Activated naive CD8-positive, alpha-beta T cell treated with anti-CD3 and anti-CD28 coated beads, Interleukin-2, amount 10 ng/mL, durations not matched to agents 7 days and 5 days (primary cell): ENCODE results near the gene POT1. TPM values are rescaled to one million over a fixed set of nuclear protein-coding genes. Genes with fewer than 3 reads are reported as not detected.
"Not testable (repeated sequence)": the region's sequence is repeated elsewhere in the genome, so short reads cannot be mapped to it uniquely, and the experiment has no call there.

Source experiments
- ATAC-seq: fragments of 150-1000 bp; cut with Tn5 transposase; one replicate; pipeline ENCODE4 v1.10.0; 2021; ENCODE audit warnings: low read depth, moderate library complexity
- POLR2A ChIA-PET: fragments of 350-600 bp; sonication (Branson Sonifier 250); formaldehyde crosslinking; loops from one replicate; lab custom pipeline; 2021; ENCODE audit warnings: antibody characterized with exemption; lab: Charles Lee
- DNase-seq: peaks from one replicate; pipeline ENCODE4 v3.0.0; 2021
- H3K27ac Mint-ChIP-seq: one replicate; pipeline ENCODE4 v1.8.0; 2022; ENCODE audit warnings: mild to moderate bottlenecking, mixed read lengths
- H3K27me3 Mint-ChIP-seq: one replicate; pipeline ENCODE4 v1.8.0; 2022; ENCODE audit warnings: mild to moderate bottlenecking, moderate library complexity, mixed read lengths
- H3K36me3 Mint-ChIP-seq: one replicate; pipeline ENCODE4 v1.8.0; 2021; ENCODE audit warnings: mild to moderate bottlenecking, mixed read lengths
- H3K4me1 Mint-ChIP-seq: one replicate; pipeline ENCODE4 v1.8.0; 2021; ENCODE audit warnings: mixed read lengths
- H3K4me3 Mint-ChIP-seq: one replicate; pipeline ENCODE4 v1.8.0; 2022; ENCODE audit warnings: mild to moderate bottlenecking, moderate library complexity, mixed read lengths
- H3K9me3 Mint-ChIP-seq: one replicate; pipeline ENCODE4 v1.8.0; 2021; ENCODE audit warnings: mixed read lengths
- total RNA-seq, 2 experiments: library from RNA; stranded (reverse); gene quantifications; one replicate each; pipeline ENCODE4 v1.2.3, GENCODE V29; 2021

POT1 gene
- total RNA-seq: 10 to 100 TPM; 36.3 to 39.1 TPM

- POLR2A ChIA-PET: interaction anchor here (0.7 kb wide), 1 partner anchor 1180 kb away, joined by 3 read pairs; no protein-coding TSS in a partner anchor
- H3K9me3 Mint-ChIP-seq: no peaks in the 10 kb centered on the region
- peak within 1 kb of the TSS; percentile 92 for H3K4me3 Mint-ChIP-seq
- H3K27me3 Mint-ChIP-seq: peaks cover 2% of the 10 kb centered on the region
- DNase-seq (peak; percentile 94), ATAC-seq (peak; percentile 99)
- peak within 1 kb of the TSS; percentile 84 for H3K27ac Mint-ChIP-seq
- H3K36me3 Mint-ChIP-seq: peaks cover 17% of the 10 kb centered on the region
- peaks cover 23% of the 10 kb centered on the region for H3K4me1 Mint-ChIP-seq
Observed at GRCh38 chr7:124929467-124930172, at the start of gene POT1. Gene POT1 (minus strand): TSS chr7:124929825. CDS start chr7:124897173, 32,652 bp downstream.

GRCh38 chr7:124975131-124975530, 45.5 kb upstream of the POT1 start:
- H3K4me1 Mint-ChIP-seq, H3K27ac Mint-ChIP-seq, POLR2A ChIA-PET, H3K36me3 Mint-ChIP-seq, H3K27me3 Mint-ChIP-seq, H3K4me3 Mint-ChIP-seq, ATAC-seq, DNase-seq: not testable (repeated sequence)
- peaks cover 12% of the 10 kb centered on the region for H3K9me3 Mint-ChIP-seq

GRCh38 chr7:124965553-124965952, 35.9 kb upstream of the POT1 start:
- DNase-seq: no peak
- H3K27me3 Mint-ChIP-seq: no peaks in the 10 kb centered on the region
- H3K36me3 Mint-ChIP-seq: no peaks in the 10 kb centered on the region
- no peak overlapping the region for H3K27ac Mint-ChIP-seq
- no peaks in the 10 kb centered on the region for H3K4me1 Mint-ChIP-seq
- ATAC-seq: no peak
- H3K4me3 Mint-ChIP-seq: no peak overlapping the region
- H3K9me3 Mint-ChIP-seq: no peaks in the 10 kb centered on the region
- POLR2A ChIA-PET: no interaction called here

- H3K36me3 Mint-ChIP-seq: no peaks in the 10 kb centered on the region
- no peak overlapping the region for H3K27ac Mint-ChIP-seq
- DNase-seq: no peak
- H3K9me3 Mint-ChIP-seq: peaks cover 6% of the 10 kb centered on the region
- H3K4me3 Mint-ChIP-seq: no peak overlapping the region
- no peak for ATAC-seq
- no peaks in the 10 kb centered on the region for H3K4me1 Mint-ChIP-seq
- POLR2A ChIA-PET: no interaction called here
- no peaks in the 10 kb centered on the region for H3K27me3 Mint-ChIP-seq
Observed at GRCh38 chr7:124959676-124960075, 30.1 kb upstream of the POT1 start.

GRCh38 chr7:124957952-124958351, 28.3 kb upstream of the POT1 start:
- H3K27ac Mint-ChIP-seq, H3K9me3 Mint-ChIP-seq, H3K36me3 Mint-ChIP-seq, POLR2A ChIA-PET, H3K4me3 Mint-ChIP-seq, H3K27me3 Mint-ChIP-seq, ATAC-seq, DNase-seq, H3K4me1 Mint-ChIP-seq: not testable (repeated sequence)

- peaks cover 2% of the 10 kb centered on the region for H3K27me3 Mint-ChIP-seq
- peaks cover 6% of the 10 kb centered on the region for H3K9me3 Mint-ChIP-seq
- no peak overlapping the region for H3K27ac Mint-ChIP-seq
- ATAC-seq: no peak
- POLR2A ChIA-PET: no interaction called here
- no peaks in the 10 kb centered on the region for H3K4me1 Mint-ChIP-seq
- H3K4me3 Mint-ChIP-seq: no peak overlapping the region
- no peak for DNase-seq
- H3K36me3 Mint-ChIP-seq: no peaks in the 10 kb centered on the region
Observed at GRCh38 chr7:124956160-124956559, 26.5 kb upstream of the POT1 start.

GRCh38 chr7:124954790-124955189, 25.2 kb upstream of the POT1 start:
- H3K4me1 Mint-ChIP-seq: no peaks in the 10 kb centered on the region
- no peak overlapping the region for H3K4me3 Mint-ChIP-seq
- H3K27me3 Mint-ChIP-seq: peaks cover 2% of the 10 kb centered on the region
- H3K9me3 Mint-ChIP-seq: peaks cover 6% of the 10 kb centered on the region
- DNase-seq: no peak
- no peak for ATAC-seq
- no peaks in the 10 kb centered on the region for H3K36me3 Mint-ChIP-seq
- POLR2A ChIA-PET: no interaction called here
- no peak overlapping the region for H3K27ac Mint-ChIP-seq

- no peak overlapping the region for H3K27ac Mint-ChIP-seq
- no peaks in the 10 kb centered on the region for H3K36me3 Mint-ChIP-seq
- POLR2A ChIA-PET: no interaction called here
Observed at GRCh38 chr7:124945680-124946079, 16.1 kb upstream of the POT1 start.

GRCh38 chr7:124943472-124943871, 13.8 kb upstream of the POT1 start:
- POLR2A ChIA-PET: no interaction called here
- no peak overlapping the region for H3K27ac Mint-ChIP-seq
- ATAC-seq (no peak), DNase-seq (no peak)
- H3K4me3 Mint-ChIP-seq: no peak overlapping the region
- peaks cover 3% of the 10 kb centered on the region for H3K9me3 Mint-ChIP-seq
- no peaks in the 10 kb centered on the region for H3K4me1 Mint-ChIP-seq
- H3K27me3 Mint-ChIP-seq: no peaks in the 10 kb centered on the region
- no peaks in the 10 kb centered on the region for H3K36me3 Mint-ChIP-seq

More at GRCh38 chr7:124945680-124946079, 16.1 kb upstream of the POT1 start:
- Mint-ChIP-seq H3K4me3 (no peak overlapping the region), H3K9me3 (peaks cover 5% of the 10 kb centered on the region), H3K27me3 (peaks cover 3% of the 10 kb centered on the region), H3K4me1 (no peaks in the 10 kb centered on the region)
- no peak for ATAC-seq
- no peak for DNase-seq

- Mint-ChIP-seq H3K27ac (no peak overlapping the region), H3K9me3 (peaks cover 3% of the 10 kb centered on the region), H3K4me3 (no peak overlapping the region), H3K36me3 (no peaks in the 10 kb centered on the region), H3K27me3 (no peaks in the 10 kb centered on the region), H3K4me1 (no peaks in the 10 kb centered on the region)
- ATAC-seq (no peak), DNase-seq (no peak)
- POLR2A ChIA-PET: no interaction called here
Observed at GRCh38 chr7:124942399-124942798, 12.8 kb upstream of the POT1 start.

GRCh38 chr7:124940306-124940705, 10.7 kb upstream of the POT1 start:
- H3K4me3 Mint-ChIP-seq: no peak overlapping the region
- no peaks in the 10 kb centered on the region for H3K9me3 Mint-ChIP-seq

GRCh38 chr7:124938128-124938527, 8.5 kb upstream of the POT1 start:
- Mint-ChIP-seq H3K9me3 (no peaks in the 10 kb centered on the region), H3K27ac (no peak overlapping the region), H3K36me3 (no peaks in the 10 kb centered on the region), H3K4me1 (no peaks in the 10 kb centered on the region), H3K27me3 (no peaks in the 10 kb centered on the region), H3K4me3 (no peak overlapping the region)
- no peak for ATAC-seq
- no peak for DNase-seq
- POLR2A ChIA-PET: no interaction called here

More at GRCh38 chr7:124940306-124940705, 10.7 kb upstream of the POT1 start:
- Mint-ChIP-seq H3K27me3 (no peaks in the 10 kb centered on the region), H3K4me1 (no peaks in the 10 kb centered on the region), H3K36me3 (no peaks in the 10 kb centered on the region), H3K27ac (no peak overlapping the region)
- no peak for DNase-seq
- POLR2A ChIA-PET: no interaction called here
- no peak for ATAC-seq

GRCh38 chr7:124937076-124937475, 7.5 kb upstream of the POT1 start:
- Mint-ChIP-seq H3K4me1 (no peaks in the 10 kb centered on the region), H3K9me3 (no peaks in the 10 kb centered on the region), H3K27ac (no peak overlapping the region), H3K4me3 (no peak overlapping the region), H3K27me3 (no peaks in the 10 kb centered on the region), H3K36me3 (no peaks in the 10 kb centered on the region)
- DNase-seq (no peak), ATAC-seq (no peak)
- POLR2A ChIA-PET: no interaction called here

GRCh38 chr7:124934841-124935240, 5.2 kb upstream of the POT1 start:
- Mint-ChIP-seq H3K4me3 (no peak overlapping the region), H3K9me3 (no peaks in the 10 kb centered on the region), H3K27ac (no peak overlapping the region), H3K27me3 (peaks cover 2% of the 10 kb centered on the region), H3K36me3 (no peaks in the 10 kb centered on the region), H3K4me1 (no peaks in the 10 kb centered on the region)
- DNase-seq: no peak
- ATAC-seq: no peak
- POLR2A ChIA-PET: no interaction called here
